Measurements from ENCODE around the gene AGMAT.

AGMAT gene

GRCh38 chr1:15583016-15583706 lies 1.7 kb downstream of the AGMAT start:
- TF ChIP-seq CTCF (IDR thresholded peaks at IDR 0.05; ENCODE audit: low read depth, low read length, missing control alignments) = no peak
- DNase-seq (ENCODE audit: low read depth) = no peak
- H3K4me3 ChIP-seq (ENCODE audit: low read depth, low read length) = no peak overlapping the region

GRCh38 chr1:15579683-15580047 lies 5.2 kb downstream of the AGMAT start:
- H3K4me3 ChIP-seq (ENCODE audit: low read depth, low read length) = no peak overlapping the region
- no peak for DNase-seq (ENCODE audit: low read depth)
- no peak for TF ChIP-seq CTCF (IDR thresholded peaks at IDR 0.05; ENCODE audit: low read depth, low read length, missing control alignments)

- H3K4me3 ChIP-seq (ENCODE audit: low read depth, low read length) = no peak overlapping the region
- peak; percentile 49 for DNase-seq (ENCODE audit: low read depth)
- no peak for TF ChIP-seq CTCF (IDR thresholded peaks at IDR 0.05; ENCODE audit: low read depth, low read length, missing control alignments)
These were observed 5.7 kb downstream of the AGMAT start for GRCh38 chr1:15578921-15579682.

- H3K4me3 ChIP-seq (ENCODE audit: low read depth, low read length) = no peak overlapping the region
- TF ChIP-seq CTCF (IDR thresholded peaks at IDR 0.05; ENCODE audit: low read depth, low read length, missing control alignments) = no peak
- DNase-seq (ENCODE audit: low read depth) = no peak
These were observed 7.2 kb downstream of the AGMAT start for GRCh38 chr1:15577691-15578090.

- no peak for TF ChIP-seq CTCF (IDR thresholded peaks at IDR 0.05; ENCODE audit: low read depth, low read length, missing control alignments)
These were observed 9.2 kb downstream of the AGMAT start for GRCh38 chr1:15575549-15576150.

GRCh38 chr1:15574741-15575140 lies 10.1 kb downstream of the AGMAT start:
- no peak for DNase-seq (ENCODE audit: low read depth)
- H3K4me3 ChIP-seq (ENCODE audit: low read depth, low read length) = no peak overlapping the region
- TF ChIP-seq CTCF (IDR thresholded peaks at IDR 0.05; ENCODE audit: low read depth, low read length, missing control alignments) = no peak

More at GRCh38 chr1:15575549-15576150, 9.2 kb downstream of the AGMAT start:
- no peak overlapping the region for H3K4me3 ChIP-seq (ENCODE audit: low read depth, low read length)
- DNase-seq (ENCODE audit: low read depth) = no peak

Data from GM12864 (cell line).